Right atrium auricular region (tissue), 2 donors: ENCODE results near the gene R3HDM1. TPM values are rescaled to one million over a fixed set of nuclear protein-coding genes. Genes with fewer than 3 reads are reported as not detected.
"Not testable (repeated sequence)": the region's sequence is repeated elsewhere in the genome, so short reads cannot be mapped to it uniquely, and the experiment has no call there.

Source experiments
- DNase-seq: peaks from one replicate; pipeline ENCODE4 v3.0.0-alpha.2; 2019; ENCODE audit warnings: low spot score
- H3K27ac ChIP-seq, 2 donors: fragments of 200-600 bp; sonication (generic); 1 replicate in 1 of 2; 2 replicates in 1 of 2; pipeline ENCODE4 v1.5.1; 2016 to 2019
- H3K27me3 ChIP-seq, 2 donors: fragments of 200-600 bp; sonication (generic); one replicate each; pipeline versions ENCODE4 v1.5.1 to v1.6.0; 2017 to 2019
- H3K36me3 ChIP-seq: fragments of 200-600 bp; sonication (generic); one replicate; pipeline ENCODE4 v1.5.1; 2016
- H3K4me1 ChIP-seq, 2 donors: fragments of 200-600 bp; sonication (generic); one replicate each; pipeline versions ENCODE4 v1.5.1 to v1.6.0; 2017 to 2019
- H3K4me3 ChIP-seq, 2 donors: fragments of 200-600 bp; sonication (generic); 1 replicate in 1 of 2; 2 replicates in 1 of 2; pipeline ENCODE4 v1.5.1; 2017 to 2019; ENCODE audit warnings: mild to moderate bottlenecking in 1 of 2, moderate library complexity in 1 of 2
- H3K9me3 ChIP-seq, 2 donors: fragments of 200-600 bp; sonication (generic); one replicate each; pipeline ENCODE4 v1.5.1; 2019
- total RNA-seq, 2 donors: library from RNA; depleted of rRNA; stranded (reverse); fragments of >200 nt; gene quantifications; one replicate each; pipeline ENCODE4 v1.1.0, GENCODE V29; 2016
- TF ChIP-seq, protein P1 (sequence below), 2 donors: fragments of 200-600 bp; sonication (generic); IDR thresholded peaks; one replicate each; pipeline ENCODE4 v1.5.1; 2019; ENCODE audit warnings: antibody characterized with exemption in 2 of 2

R3HDM1 gene
- total RNA-seq, 2 donors from 2014 or later, result 12.1 to 14.3 TPM

DNA sequence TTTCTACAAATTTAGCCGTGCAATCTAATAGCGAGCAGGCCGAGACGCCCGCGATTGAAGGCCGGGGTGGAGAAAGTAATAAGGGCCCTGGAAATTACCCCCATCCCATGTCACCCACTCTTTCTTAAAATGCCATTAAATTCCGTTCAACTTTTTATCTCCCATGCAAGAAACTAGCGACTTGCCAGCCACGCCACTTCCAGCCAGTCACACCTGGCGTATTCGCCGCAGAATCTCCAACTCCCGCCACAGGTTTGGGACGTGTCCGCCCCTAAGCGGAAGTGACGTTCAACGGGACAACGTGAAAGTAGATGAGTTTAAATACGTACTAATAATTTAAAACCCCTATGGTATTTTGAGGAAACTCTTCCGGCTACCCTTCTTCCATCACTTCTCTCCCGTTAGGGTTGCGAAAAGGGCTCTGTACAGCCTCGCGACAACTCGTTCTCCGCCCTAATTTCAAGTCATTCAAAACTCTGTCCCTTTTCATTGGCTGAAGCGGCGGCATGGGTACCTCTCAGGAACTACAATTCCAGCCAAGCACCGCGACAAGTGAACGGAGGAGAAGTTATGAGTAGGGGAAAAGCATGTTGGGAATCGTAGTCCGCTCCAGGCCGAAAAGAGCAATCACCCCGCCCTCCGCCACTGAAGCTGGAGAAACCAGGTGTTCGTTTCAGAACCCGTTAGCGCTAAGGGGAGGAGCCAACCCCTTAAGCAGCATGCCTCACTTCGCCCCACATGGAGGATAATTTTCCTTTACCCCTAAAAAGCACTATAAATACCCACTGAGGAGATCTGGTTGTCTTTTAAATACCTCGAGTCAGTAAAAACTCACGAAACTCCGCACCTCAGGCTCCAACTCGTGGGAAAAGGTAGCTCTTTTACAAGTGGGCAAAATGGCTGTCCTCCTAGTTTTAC is 712 bp upstream of the R3HDM1 start, which contains the start of gene ZRANB3:
Gene ZRANB3 (minus strand): TSS at position 906 of the 918 bp plus-strand sequence.
- peak within 1 kb of the TSS; percentile 71 to 93 for H3K4me3 ChIP-seq
- H3K4me1 ChIP-seq, result peaks cover 0 to 22% of the 10 kb centered on the region in 2 donors
- no peaks in the 10 kb centered on the region for H3K27me3 ChIP-seq
- DNase-seq, result peak; percentile 96
- H3K27ac ChIP-seq, result peak within 1 kb of the TSS; percentile 93 to 95
- TF ChIP-seq, protein P1, sequence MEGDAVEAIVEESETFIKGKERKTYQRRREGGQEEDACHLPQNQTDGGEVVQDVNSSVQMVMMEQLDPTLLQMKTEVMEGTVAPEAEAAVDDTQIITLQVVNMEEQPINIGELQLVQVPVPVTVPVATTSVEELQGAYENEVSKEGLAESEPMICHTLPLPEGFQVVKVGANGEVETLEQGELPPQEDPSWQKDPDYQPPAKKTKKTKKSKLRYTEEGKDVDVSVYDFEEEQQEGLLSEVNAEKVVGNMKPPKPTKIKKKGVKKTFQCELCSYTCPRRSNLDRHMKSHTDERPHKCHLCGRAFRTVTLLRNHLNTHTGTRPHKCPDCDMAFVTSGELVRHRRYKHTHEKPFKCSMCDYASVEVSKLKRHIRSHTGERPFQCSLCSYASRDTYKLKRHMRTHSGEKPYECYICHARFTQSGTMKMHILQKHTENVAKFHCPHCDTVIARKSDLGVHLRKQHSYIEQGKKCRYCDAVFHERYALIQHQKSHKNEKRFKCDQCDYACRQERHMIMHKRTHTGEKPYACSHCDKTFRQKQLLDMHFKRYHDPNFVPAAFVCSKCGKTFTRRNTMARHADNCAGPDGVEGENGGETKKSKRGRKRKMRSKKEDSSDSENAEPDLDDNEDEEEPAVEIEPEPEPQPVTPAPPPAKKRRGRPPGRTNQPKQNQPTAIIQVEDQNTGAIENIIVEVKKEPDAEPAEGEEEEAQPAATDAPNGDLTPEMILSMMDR (IDR thresholded peaks at IDR 0.05), result no peak
- H3K9me3 ChIP-seq, result no peaks in the 10 kb centered on the region
- no peaks in the 10 kb centered on the region for H3K36me3 ChIP-seq

DNA sequence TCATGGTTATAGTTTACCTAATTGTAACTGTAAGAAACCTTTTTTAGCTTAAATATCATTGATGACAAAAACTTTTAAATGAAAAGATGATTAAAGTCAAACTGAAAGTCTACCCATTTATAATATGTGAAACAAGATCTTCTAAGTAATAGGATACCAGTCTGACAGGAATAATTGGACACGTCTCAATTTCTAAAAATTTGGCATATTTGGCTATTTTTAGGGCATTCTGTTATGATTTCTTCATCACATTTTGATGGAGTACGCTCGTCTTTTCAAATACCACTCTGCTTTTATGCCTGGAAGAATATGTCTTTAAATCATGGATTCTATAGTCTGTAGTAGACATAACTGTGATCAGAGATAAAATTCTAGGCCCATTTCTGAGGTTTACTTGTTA is 1.3 kb downstream of the R3HDM1 start:
- H3K4me3 ChIP-seq, result peak overlapping the region; percentile 71 to 93
- TF ChIP-seq, protein P1 (IDR thresholded peaks at IDR 0.05), result no peak
- H3K9me3 ChIP-seq, result no peaks in the 10 kb centered on the region
- H3K27me3 ChIP-seq, result no peaks in the 10 kb centered on the region
- no peak overlapping the region for H3K27ac ChIP-seq
- peaks cover 0 to 22% of the 10 kb centered on the region in 2 donors for H3K4me1 ChIP-seq
- no peaks in the 10 kb centered on the region for H3K36me3 ChIP-seq
- DNase-seq, result no peak

DNA sequence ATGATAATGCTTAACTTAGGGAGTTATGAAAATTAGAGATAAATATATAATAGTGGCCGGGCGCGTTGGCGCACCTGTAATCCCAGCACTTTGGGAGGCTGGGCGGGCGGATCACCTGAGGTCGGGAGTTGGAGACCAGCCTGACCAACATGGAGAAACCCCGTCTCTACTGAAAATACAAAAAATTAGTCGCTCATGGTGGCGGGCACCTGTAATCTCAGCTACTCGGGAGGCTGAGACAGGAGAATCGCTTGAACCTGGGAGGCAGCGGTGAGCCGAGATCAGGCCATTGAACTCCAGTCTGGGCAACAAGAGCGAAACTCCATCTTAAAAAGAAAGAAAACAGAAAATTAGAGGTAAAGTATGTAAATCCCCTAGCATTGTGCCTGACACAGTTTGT is 2.3 kb downstream of the R3HDM1 start:
- H3K9me3 ChIP-seq, H3K27me3 ChIP-seq, H3K4me3 ChIP-seq, H3K36me3 ChIP-seq, DNase-seq, H3K27ac ChIP-seq: not testable (repeated sequence)
- H3K4me1 ChIP-seq, result peaks cover 0 to 22% of the 10 kb centered on the region in 2 donors

DNA sequence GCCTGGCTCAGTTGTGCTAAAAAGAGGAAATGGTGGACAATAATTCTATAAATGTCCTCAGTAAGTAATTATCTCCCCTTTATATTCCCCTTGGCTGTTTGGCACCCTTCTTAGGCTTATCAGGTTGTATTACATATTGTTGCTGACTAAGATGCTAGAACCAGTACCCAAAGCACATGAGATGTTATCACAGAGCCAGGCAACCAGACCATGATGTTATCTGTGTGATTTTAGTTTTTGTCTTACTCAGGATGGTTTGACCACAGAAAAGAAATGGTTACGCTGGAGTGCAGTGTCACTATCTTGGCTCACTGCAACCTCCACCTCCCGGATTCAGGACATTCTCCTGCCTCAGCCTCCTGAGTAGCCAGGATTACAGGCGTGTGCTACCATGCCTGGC is 15.2 kb downstream of the R3HDM1 start:
- Histone ChIP-seq H3K4me3 (no peak overlapping the region), H3K36me3 (no peaks in the 10 kb centered on the region), H3K27ac (no peak overlapping the region), H3K4me1 (no peaks in the 10 kb centered on the region), H3K27me3 (no peaks in the 10 kb centered on the region), H3K9me3 (no peaks in the 10 kb centered on the region)
- no peak for DNase-seq
- TF ChIP-seq, protein P1 (IDR thresholded peaks at IDR 0.05), result no peak

DNA sequence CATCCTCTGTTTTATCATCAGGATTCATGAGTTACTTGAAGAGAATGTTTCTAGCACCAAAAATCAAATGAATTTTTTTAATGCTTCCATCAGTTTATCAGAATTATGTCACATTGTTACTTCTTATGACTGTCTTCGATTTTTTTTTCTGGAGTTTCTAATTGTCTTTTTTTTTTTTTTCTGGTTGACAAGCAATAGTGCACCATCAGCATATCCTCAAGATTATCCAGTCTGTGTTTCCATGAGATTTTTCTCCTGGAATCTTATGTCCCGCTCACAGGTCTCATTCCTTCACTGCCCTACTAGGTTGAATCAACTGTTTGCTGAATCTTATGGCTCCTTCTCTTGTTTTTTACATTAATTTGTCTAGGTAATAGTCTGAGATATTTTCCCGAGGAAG is 16.0 kb downstream of the R3HDM1 start:
- Histone ChIP-seq H3K36me3 (no peaks in the 10 kb centered on the region), H3K27ac (no peak overlapping the region), H3K9me3 (no peaks in the 10 kb centered on the region), H3K4me1 (no peaks in the 10 kb centered on the region), H3K27me3 (no peaks in the 10 kb centered on the region), H3K4me3 (no peak overlapping the region)
- no peak for DNase-seq
- TF ChIP-seq, protein P1 (IDR thresholded peaks at IDR 0.05), result no peak

- no peaks in the 10 kb centered on the region for H3K36me3 ChIP-seq
- TF ChIP-seq, protein P1 (IDR thresholded peaks at IDR 0.05), result no peak
- no peaks in the 10 kb centered on the region for H3K9me3 ChIP-seq
- no peak for DNase-seq
- no peaks in the 10 kb centered on the region for H3K27me3 ChIP-seq
- H3K4me1 ChIP-seq, result no peaks in the 10 kb centered on the region
- no peak overlapping the region for H3K4me3 ChIP-seq
- no peak overlapping the region for H3K27ac ChIP-seq
These were observed 20.1 kb downstream of the R3HDM1 start for GRCh38 chr2:135551356-135551755.
